22Rv1 (cell line): ENCODE measurements around the gene TMX2.
"Not testable (repeated sequence)": the region's sequence is repeated elsewhere in the genome, so short reads cannot be mapped to it uniquely, and the experiment has no call there.

Source experiments
- H3K27ac ChIP-seq: fragments of 450-650 bp; 2 replicates; pipeline ENCODE4 v1.5.1; 2017
- CTCF ChIP-seq: fragments of 450-650 bp; IDR thresholded peaks from 2 replicates; pipeline ENCODE4 v1.5.1; 2017; ENCODE audit warnings: mild to moderate bottlenecking
- ZFX ChIP-seq: fragments of 450-650 bp; IDR thresholded peaks from 2 replicates; pipeline ENCODE4 v1.6.1; 2017; ENCODE audit warnings: antibody characterized with exemption, borderline replicate concordance

Gene TMX2

DNA sequence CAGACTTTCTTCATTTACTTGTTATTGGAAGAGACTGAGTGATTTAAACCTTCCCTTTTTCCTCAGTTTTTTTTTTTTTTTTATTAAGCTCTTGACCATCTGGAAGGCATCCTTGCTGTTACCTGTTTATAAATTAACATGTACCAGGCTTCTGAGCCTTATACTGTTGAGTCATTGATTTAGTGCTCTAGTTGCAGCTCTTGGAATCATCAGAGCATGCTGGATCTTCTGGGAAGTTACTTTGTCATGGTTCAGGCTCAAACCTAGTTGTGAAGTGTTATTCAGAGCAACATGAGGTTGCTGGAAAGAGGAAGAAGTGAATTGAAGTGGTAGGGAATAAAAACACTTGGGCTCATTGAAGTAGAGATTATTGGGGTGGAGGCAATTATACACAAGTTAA, 38.1 kb upstream of the TMX2 start:
- TF ChIP-seq CTCF = no peak
- no peak for TF ChIP-seq ZFX
- H3K27ac ChIP-seq = peak overlapping the region; percentile 26; the same call in 1 of the 2 replicates

DNA sequence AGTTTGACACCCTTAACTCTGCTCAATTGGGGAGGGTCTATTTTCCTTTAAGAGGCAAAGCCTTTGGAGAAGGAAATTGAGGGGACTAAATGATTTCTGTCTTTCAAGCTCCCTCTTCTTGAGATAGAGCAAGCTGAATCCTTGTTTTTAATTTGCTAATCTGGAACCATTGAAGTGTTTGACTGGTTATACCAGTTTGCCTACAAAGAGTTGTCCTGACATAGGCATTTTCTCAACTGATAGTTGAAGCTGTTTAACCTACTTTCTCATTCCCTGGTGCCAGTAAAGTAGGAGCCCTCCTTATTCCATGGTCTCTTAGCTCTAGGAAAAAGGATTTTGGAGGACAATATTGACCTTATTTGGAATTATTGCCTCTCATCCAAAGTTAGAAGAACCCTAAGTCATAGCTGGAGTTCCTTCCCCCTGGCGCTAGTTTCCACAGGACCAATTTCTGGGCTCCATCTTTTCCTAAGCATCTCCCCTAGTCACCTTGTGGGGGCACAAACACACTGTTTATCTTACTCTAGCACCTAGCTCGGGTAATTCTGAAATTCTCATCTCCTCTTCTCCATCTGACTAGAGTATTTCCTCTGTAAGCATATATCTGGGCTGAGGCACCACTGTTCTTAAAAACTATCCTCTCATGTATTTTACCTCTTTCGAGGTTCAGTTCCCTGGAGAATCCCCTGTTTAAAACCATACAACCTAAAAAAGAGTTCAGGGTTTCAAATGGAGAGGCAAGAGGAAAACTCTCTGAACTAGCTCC, 37.0 kb upstream of the TMX2 start:
- TF ChIP-seq ZFX (no peak), CTCF (no peak)
- peak overlapping the region; percentile 26; the same call in 1 of the 2 replicates for H3K27ac ChIP-seq

GRCh38 chr11:57679396-57679795, 33.0 kb upstream of the TMX2 start:
- TF ChIP-seq CTCF (no peak), ZFX (no peak)
- no peak overlapping the region for H3K27ac ChIP-seq

DNA sequence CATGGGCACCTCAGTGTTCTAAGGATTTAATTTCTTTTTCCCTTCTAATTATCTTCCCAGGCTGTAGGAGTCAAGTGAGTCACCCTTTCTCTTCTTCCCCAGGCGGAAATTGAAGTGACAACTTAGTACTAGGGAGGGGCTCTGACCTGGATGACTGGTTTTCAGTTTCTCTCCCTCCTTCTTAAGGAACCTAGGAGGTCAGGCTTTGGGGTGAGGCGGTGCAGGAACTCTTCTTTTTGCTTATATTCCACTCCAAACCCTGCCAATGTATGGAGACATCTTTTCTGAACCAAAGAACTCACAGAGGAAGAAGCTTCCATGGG, 31.9 kb upstream of the TMX2 start:
- no peak overlapping the region for H3K27ac ChIP-seq
- no peak for TF ChIP-seq ZFX
- no peak for TF ChIP-seq CTCF

GRCh38 chr11:57681168-57681567, 31.2 kb upstream of the TMX2 start:
- TF ChIP-seq CTCF = no peak
- no peak for TF ChIP-seq ZFX
- H3K27ac ChIP-seq = no peak overlapping the region

DNA sequence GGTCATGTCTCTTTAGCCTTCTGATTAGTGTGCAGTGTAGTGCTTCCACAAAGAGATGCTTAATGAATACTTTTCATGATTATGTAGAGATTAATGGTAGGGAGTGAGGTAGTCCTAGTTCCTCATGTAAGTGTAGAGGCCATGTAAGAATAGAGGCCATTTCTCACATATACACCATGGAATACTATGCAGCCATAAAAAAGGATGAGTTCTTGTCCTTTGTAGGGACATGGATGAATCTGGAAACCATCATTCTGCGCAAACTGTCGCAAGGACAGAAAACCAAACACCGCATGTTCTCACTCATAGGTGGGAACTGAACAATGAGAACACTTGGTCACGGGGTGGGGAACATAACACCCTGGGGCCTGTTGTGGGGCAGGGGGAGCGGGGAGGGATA, 21.9 kb upstream of the TMX2 start:
- not testable (repeated sequence) for H3K27ac ChIP-seq

GRCh38 chr11:57698843-57699365, 13.5 kb upstream of the TMX2 start:
- TF ChIP-seq CTCF (no peak), ZFX (no peak)
- no peak overlapping the region for H3K27ac ChIP-seq

DNA sequence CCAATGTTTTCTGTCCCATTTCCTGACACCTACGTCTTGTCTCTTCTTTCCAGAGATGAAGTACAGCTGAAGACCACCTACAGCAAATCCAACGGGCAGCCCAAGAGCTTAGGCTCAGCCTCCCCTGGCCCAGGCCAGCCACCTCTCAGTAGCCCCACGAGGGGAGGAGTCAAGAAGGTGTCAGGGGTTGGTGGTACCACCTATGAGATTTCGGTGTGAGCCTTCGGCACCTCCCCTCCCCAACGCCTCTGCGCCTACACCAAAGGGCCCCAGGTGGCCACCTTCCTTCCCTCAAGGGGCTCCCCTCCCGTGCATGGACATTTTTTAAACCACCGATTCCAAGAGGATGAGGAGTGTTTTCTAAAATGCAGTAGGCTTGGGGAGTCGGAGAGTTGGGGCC, 12.6 kb upstream of the TMX2 start:
- H3K27ac ChIP-seq = no peak overlapping the region
- TF ChIP-seq ZFX = no peak
- no peak for TF ChIP-seq CTCF
